Cardiac fibroblast (primary cell): ENCODE measurements around the gene KRT32.

Source experiments
- DNase-seq, 2 donors: peaks; one replicate each; pipeline versions ENCODE4 v3.0.0 to v3.0.0-alpha.2; 2010; ENCODE audit warnings: low read depth in 2 of 2
- H3K4me3 ChIP-seq, 2 donors: replicated peaks in 1 of 2; 1 replicate in 1 of 2; 2 replicates in 1 of 2; pipeline ENCODE4 v1.5.1; 2011; ENCODE audit warnings: low read depth in 2 of 2, low read length in 2 of 2, mild to moderate bottlenecking in 2 of 2, moderate library complexity in 1 of 2
- CTCF ChIP-seq: IDR thresholded peaks from one replicate; pipeline ENCODE4 v1.5.1; 2011; ENCODE audit warnings: low read depth, mild to moderate bottlenecking, low read length, inconsistent platforms

KRT32 gene

GRCh38 chr17:41455236-41455635 lies 11.9 kb downstream of the KRT32 start:
- DNase-seq = peak in 1 of 2 donors; percentile 43

GRCh38 chr17:41453066-41453465 lies 14.1 kb downstream of the KRT32 start:
- H3K4me3 ChIP-seq = no peak overlapping the region
- no peak for TF ChIP-seq CTCF
- DNase-seq = no peak

More at GRCh38 chr17:41455236-41455635, 11.9 kb downstream of the KRT32 start:
- no peak for TF ChIP-seq CTCF
- no peak overlapping the region for H3K4me3 ChIP-seq

DNA sequence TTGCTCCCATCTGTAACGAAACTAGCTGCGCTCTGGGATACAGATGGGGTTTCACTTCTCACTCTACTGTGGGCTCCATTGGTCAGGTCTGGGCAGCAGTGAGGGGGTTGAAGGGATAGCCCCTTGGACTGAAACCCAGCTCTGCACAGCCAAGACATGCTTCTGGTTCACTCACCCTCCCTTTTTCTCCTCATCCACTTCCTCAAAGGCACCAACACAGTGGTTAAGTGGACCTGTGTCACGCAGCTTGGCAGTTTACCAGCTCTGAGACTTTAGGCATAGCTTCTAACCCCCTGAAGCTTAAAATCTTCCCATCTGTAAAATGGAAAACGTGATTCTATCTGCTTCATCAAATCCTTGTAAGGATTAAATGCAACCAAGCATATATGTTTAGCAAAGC lies 14.9 kb downstream of the KRT32 start:
- no peak overlapping the region for H3K4me3 ChIP-seq
- TF ChIP-seq CTCF = no peak
- DNase-seq = no peak

DNA sequence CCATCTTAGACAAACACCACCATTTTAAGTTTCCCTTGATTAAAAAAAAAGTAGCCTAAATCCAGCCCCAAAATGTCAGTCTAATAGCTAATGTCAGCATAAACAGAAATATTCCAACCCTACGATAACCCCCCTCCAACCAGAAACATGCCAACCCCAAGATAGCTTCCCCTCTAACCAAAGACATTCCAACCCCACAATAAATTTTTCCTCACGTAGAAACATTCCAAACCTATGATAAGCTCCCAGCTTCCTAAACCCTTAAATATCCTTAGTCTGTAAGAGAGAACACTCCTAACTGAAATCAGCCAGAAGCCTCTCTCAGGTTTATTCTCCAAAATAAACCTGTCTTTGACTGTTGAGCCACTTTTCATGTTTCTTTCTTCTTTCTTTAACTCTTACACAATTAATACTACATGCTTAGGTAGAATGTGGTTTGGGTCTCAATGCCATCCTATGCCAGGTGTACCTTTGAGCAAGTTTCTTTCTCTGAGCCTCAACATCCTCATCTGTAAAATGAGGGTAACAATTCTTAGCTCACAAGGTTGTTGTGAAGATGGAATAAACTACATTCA lies 15.9 kb downstream of the KRT32 start:
- TF ChIP-seq CTCF = no peak
- no peak overlapping the region for H3K4me3 ChIP-seq
- peak in 1 of 2 donors; percentile 9 for DNase-seq

DNA sequence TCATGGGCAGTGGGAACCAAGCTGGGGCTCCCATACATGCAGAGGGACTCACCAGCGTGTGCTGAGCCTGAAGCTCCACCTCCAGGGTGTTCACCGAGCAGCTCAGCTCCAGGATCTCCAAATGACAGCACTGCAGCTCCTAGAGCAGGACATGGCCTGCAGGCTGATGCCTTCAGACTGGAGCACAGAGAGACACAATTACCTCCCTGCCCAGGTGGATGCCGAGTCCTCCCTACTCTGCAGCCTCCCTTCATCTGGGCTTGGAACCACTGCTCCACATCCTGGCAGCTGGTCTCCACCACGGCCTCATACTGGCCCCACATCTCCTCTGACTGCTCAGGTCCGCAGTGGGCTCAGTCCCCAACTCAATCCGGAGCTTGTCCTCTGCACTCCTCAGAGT lies 18.2 kb downstream of the KRT32 start:
- DNase-seq = no peak
- no peak overlapping the region for H3K4me3 ChIP-seq
- TF ChIP-seq CTCF = no peak

GRCh38 chr17:41448506-41448905 lies 18.7 kb downstream of the KRT32 start:
- no peak for TF ChIP-seq CTCF
- H3K4me3 ChIP-seq = no peak overlapping the region
- DNase-seq = no peak

- DNase-seq = peak; percentile 69
- H3K4me3 ChIP-seq = no peak overlapping the region
- no peak for TF ChIP-seq CTCF
Measured at GRCh38 chr17:41446806-41447205, 20.4 kb downstream of the KRT32 start.
